ENCODE results near the gene GNAO1. TPM values are rescaled to one million over a fixed set of nuclear protein-coding genes. Genes with fewer than 3 reads are reported as not detected.

GNAO1 gene
- total RNA-seq, 2 experiments from 2014 or later: 2.7 TPM

DNA sequence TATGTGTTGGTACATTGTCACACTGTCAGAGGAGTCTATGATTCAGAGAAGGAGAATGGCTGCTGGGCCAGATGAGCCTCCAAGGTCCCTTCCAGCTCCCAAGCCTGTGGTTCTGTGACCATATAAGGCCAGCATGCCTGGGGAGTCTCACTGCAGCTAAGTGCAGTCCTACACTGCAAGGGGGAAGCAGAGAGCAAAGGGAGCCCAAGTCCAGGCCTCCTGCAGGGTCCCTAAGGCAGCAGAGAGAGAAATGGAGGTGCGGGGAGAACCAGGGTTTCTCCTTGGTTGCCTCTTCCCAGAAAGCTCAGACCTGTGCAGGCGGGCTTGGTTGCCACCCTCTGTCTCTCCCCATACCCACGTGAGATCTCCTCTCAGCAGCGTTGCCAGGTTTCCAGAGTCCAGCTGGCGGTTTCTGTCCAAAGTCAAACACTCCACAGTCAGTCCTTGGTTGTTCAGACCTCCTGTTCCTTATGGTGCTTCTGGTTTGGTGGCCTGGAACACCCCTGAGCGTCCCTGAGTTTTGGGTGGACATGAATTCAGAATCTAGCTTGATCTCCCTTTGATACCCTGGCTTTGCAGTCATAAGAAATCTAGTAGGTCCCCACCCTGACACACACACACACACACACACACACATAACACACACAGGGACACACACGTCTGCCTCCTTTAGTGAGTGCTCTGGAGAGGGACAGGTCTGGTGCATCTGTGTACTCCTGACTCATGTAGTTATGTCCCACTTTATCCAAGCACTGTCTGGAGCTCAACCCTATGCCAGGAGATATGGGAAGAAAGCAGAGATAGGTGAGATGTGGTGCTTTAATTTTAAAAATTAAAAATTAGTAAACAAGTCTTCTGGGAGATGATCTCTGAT lies 78.8 kb downstream of the GNAO1 start:
- CTCF ChIA-PET: interaction anchor here (1.4 kb wide), 1 partner anchor 8 kb away, joined by 3 read pairs; no protein-coding TSS in a partner anchor

GRCh38 chr16:56270828-56271227 lies 79.5 kb downstream of the GNAO1 start:
- H3K27me3 Mint-ChIP-seq (ENCODE audit: low read depth): peaks cover 15% of the 10 kb centered on the region
- no peaks in the 10 kb centered on the region for H3K9me3 Mint-ChIP-seq (ENCODE audit: insufficient read depth)
- H3K4me1 Mint-ChIP-seq (ENCODE audit: low read depth): no peaks in the 10 kb centered on the region
- no peaks in the 10 kb centered on the region for H3K36me3 Mint-ChIP-seq (ENCODE audit: low read depth)
- ATAC-seq (no peak), DNase-seq (no peak)
- H3K27ac Mint-ChIP-seq: no peak overlapping the region
- ChIA-PET POLR2A (no interaction called here), CTCF (interaction anchor here (1.1 kb wide), 1 partner anchor 12 kb away, joined by 3 read pairs; no protein-coding TSS in a partner anchor)
- H3K4me3 Mint-ChIP-seq: no peak overlapping the region

More for the DNA sequence above, 78.8 kb downstream of the GNAO1 start:
- POLR2A ChIA-PET: no interaction called here
- ATAC-seq (no peak), DNase-seq (no peak)
- H3K27me3 Mint-ChIP-seq (ENCODE audit: low read depth): peaks cover 12% of the 10 kb centered on the region
- H3K36me3 Mint-ChIP-seq (ENCODE audit: low read depth): no peaks in the 10 kb centered on the region
- no peak overlapping the region for H3K4me3 Mint-ChIP-seq
- no peak overlapping the region for H3K27ac Mint-ChIP-seq
- H3K9me3 Mint-ChIP-seq (ENCODE audit: insufficient read depth): no peaks in the 10 kb centered on the region
- H3K4me1 Mint-ChIP-seq (ENCODE audit: low read depth): no peaks in the 10 kb centered on the region

GRCh38 chr16:56272583-56272894 lies 81.2 kb downstream of the GNAO1 start:
- Mint-ChIP-seq H3K27me3 (ENCODE audit: low read depth) (peaks cover 15% of the 10 kb centered on the region), H3K36me3 (ENCODE audit: low read depth) (no peaks in the 10 kb centered on the region), H3K4me1 (ENCODE audit: low read depth) (no peaks in the 10 kb centered on the region), H3K27ac (no peak overlapping the region), H3K4me3 (no peak overlapping the region), H3K9me3 (ENCODE audit: insufficient read depth) (no peaks in the 10 kb centered on the region)
- POLR2A ChIA-PET: no interaction called here
- ATAC-seq (no peak), DNase-seq (no peak)
- CTCF ChIA-PET: no interaction called here

DNA sequence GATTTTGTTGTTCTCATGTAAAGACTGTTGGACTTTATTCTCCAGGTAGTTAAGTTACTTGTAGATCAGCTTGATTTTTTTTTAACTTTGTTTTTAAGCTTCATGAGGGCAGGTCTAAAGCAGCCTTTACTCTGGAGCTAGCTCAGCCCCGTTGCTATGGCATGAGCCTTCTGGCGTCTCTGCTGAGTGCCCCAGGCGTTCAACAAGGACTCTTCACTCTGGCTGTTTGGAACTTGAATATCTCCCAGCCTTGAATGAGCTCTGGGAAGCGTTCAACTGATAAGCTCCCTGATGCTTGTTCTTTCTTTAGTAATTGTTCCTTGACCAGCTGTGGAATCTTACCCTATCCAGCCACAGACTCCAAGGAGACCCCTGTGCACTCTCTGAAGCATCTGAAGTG lies 82.3 kb downstream of the GNAO1 start:
- Mint-ChIP-seq H3K9me3 (ENCODE audit: insufficient read depth) (no peaks in the 10 kb centered on the region), H3K27me3 (ENCODE audit: low read depth) (peaks cover 15% of the 10 kb centered on the region), H3K27ac (no peak overlapping the region), H3K4me3 (no peak overlapping the region), H3K4me1 (ENCODE audit: low read depth) (peaks cover 5% of the 10 kb centered on the region), H3K36me3 (ENCODE audit: low read depth) (no peaks in the 10 kb centered on the region)
- DNase-seq: no peak
- no peak for ATAC-seq
- CTCF ChIA-PET: no interaction called here
- POLR2A ChIA-PET: no interaction called here

- ATAC-seq: no peak
- DNase-seq: no peak
- ChIA-PET POLR2A (no interaction called here), CTCF (no interaction called here)
- Mint-ChIP-seq H3K4me3 (no peak overlapping the region), H3K4me1 (ENCODE audit: low read depth) (peaks cover 13% of the 10 kb centered on the region), H3K27me3 (ENCODE audit: low read depth) (peaks cover 15% of the 10 kb centered on the region), H3K36me3 (ENCODE audit: low read depth) (no peaks in the 10 kb centered on the region), H3K9me3 (ENCODE audit: insufficient read depth) (no peaks in the 10 kb centered on the region), H3K27ac (no peak overlapping the region)
Measured at GRCh38 chr16:56274369-56274768, 83.1 kb downstream of the GNAO1 start.

DNA sequence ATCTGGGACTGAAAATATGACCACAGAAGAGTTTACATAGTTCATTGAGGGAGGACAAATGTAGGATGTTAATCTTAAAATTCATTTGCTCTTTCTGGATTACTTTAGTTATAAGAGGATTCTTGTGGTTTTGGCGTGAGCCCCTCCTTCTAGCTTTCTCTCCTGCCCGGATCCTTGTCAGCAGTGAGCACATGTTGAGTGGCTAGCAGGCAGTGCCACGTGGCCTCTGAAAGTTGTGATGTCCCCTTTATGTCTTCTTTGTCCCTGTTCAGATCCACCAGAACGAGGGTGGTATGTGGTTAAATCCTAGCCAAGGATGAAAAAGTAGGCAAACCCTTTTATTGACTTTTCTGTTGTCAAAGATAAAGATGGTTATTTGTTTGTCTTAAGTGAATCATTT lies 83.8 kb downstream of the GNAO1 start:
- Mint-ChIP-seq H3K4me3 (no peak overlapping the region), H3K4me1 (ENCODE audit: low read depth) (peaks cover 20% of the 10 kb centered on the region), H3K27ac (no peak overlapping the region), H3K27me3 (ENCODE audit: low read depth) (peaks cover 15% of the 10 kb centered on the region), H3K9me3 (ENCODE audit: insufficient read depth) (no peaks in the 10 kb centered on the region), H3K36me3 (ENCODE audit: low read depth) (no peaks in the 10 kb centered on the region)
- ChIA-PET CTCF (interaction anchor here (1.0 kb wide), 1 partner anchor 12 kb away, joined by 3 read pairs; no protein-coding TSS in a partner anchor), POLR2A (no interaction called here)
- DNase-seq (no peak), ATAC-seq (no peak)

DNA sequence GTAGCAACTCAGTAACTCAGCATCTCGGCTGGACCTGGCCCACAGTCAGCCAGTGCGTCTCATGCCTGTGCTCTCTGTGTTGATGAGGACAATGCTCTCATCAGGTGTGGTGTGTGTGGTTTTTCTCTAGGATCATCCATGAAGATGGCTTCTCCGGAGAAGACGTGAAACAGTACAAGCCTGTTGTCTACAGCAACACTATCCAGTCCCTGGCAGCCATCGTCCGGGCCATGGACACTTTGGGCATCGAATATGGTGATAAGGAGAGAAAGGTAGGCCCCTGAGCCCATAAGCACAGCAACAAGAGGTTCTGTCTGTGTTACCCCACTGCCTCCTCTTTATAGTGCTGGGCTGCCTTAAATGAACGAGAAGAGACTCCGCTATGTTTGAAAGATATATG lies 84.5 kb downstream of the GNAO1 start:
- Mint-ChIP-seq H3K4me3 (no peak overlapping the region), H3K27ac (no peak overlapping the region), H3K27me3 (ENCODE audit: low read depth) (peaks cover 15% of the 10 kb centered on the region), H3K9me3 (ENCODE audit: insufficient read depth) (no peaks in the 10 kb centered on the region), H3K36me3 (ENCODE audit: low read depth) (no peaks in the 10 kb centered on the region), H3K4me1 (ENCODE audit: low read depth) (peaks cover 24% of the 10 kb centered on the region)
- no peak for ATAC-seq
- ChIA-PET POLR2A (no interaction called here), CTCF (interaction anchor here (1.0 kb wide), 1 partner anchor 13 kb away, joined by 3 read pairs; no protein-coding TSS in a partner anchor)
- no peak for DNase-seq

GRCh38 chr16:56277075-56277474 lies 85.8 kb downstream of the GNAO1 start:
- Mint-ChIP-seq H3K27ac (no peak overlapping the region), H3K4me3 (no peak overlapping the region), H3K27me3 (ENCODE audit: low read depth) (peaks cover 15% of the 10 kb centered on the region), H3K9me3 (ENCODE audit: insufficient read depth) (no peaks in the 10 kb centered on the region), H3K4me1 (ENCODE audit: low read depth) (peaks cover 24% of the 10 kb centered on the region), H3K36me3 (ENCODE audit: low read depth) (no peaks in the 10 kb centered on the region)
- no peak for ATAC-seq
- no peak for DNase-seq
- ChIA-PET CTCF (interaction anchor here (1.3 to 5.9 kb wide), 3 partner anchors 7 to 42 kb away, joined by 3 to 29 read pairs (median 5); no protein-coding TSS in a partner anchor), POLR2A (no interaction called here)

DNA sequence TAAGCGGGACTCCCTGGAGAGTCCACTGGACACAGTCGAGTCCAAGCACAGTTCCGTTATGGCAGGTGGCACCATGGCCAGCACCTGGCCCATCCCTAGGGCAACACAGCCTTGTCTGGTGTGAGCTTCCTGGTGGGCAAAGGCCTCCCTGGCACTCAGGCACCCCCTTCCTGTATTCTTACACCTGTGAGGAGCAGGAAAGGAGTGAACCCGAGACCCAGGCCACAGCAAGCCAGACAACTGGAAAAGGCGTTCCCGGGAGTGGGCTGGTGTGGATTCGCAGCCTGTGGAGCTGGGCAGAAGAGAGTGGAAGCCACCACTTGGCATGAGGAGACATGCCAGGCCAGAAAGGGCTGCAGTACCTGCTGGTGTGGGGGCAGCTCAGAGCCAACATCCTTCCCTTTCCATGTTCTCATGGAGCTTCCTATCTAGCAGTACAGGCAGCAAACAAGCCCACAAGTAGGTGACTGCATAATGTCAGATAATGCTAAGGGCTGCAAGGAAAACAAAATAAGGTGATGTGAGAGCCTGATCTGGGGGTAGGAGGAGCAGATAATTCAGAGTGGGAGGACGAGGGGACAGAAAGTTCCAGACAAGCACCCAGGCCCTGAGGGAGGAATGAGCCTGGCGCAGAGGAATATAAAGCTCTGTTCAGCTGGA lies 87.0 kb downstream of the GNAO1 start:
- Mint-ChIP-seq H3K4me1 (ENCODE audit: low read depth) (peaks cover 24% of the 10 kb centered on the region), H3K9me3 (ENCODE audit: insufficient read depth) (no peaks in the 10 kb centered on the region), H3K36me3 (ENCODE audit: low read depth) (no peaks in the 10 kb centered on the region), H3K4me3 (no peak overlapping the region), H3K27me3 (ENCODE audit: low read depth) (peaks cover 15% of the 10 kb centered on the region), H3K27ac (peak overlapping the region; percentile 90)
- CTCF ChIA-PET: interaction anchor here (0.7 to 5.9 kb wide), 5 partner anchors 9 to 78 kb away, joined by 3 to 29 read pairs (median 3); no protein-coding TSS in a partner anchor
- POLR2A ChIA-PET: interaction anchor here (0.6 kb wide), 1 partner anchor 424 kb away, joined by 3 read pairs; no protein-coding TSS in a partner anchor
- ATAC-seq: no peak
- DNase-seq: no peak

GRCh38 chr16:56279132-56279531 lies 87.8 kb downstream of the GNAO1 start:
- peak; percentile 80 for DNase-seq
- peak; percentile 97 for ATAC-seq
- Mint-ChIP-seq H3K4me3 (peak overlapping the region; percentile 30), H3K4me1 (ENCODE audit: low read depth) (peaks cover 24% of the 10 kb centered on the region), H3K36me3 (ENCODE audit: low read depth) (no peaks in the 10 kb centered on the region), H3K27me3 (ENCODE audit: low read depth) (peaks cover 11% of the 10 kb centered on the region), H3K9me3 (ENCODE audit: insufficient read depth) (no peaks in the 10 kb centered on the region), H3K27ac (peak overlapping the region; percentile 90)
- POLR2A ChIA-PET: no interaction called here
- CTCF ChIA-PET: interaction anchor here (1.0 to 5.9 kb wide), 3 partner anchors 16 to 79 kb away, joined by 3 to 29 read pairs (median 15); no protein-coding TSS in a partner anchor

- ChIA-PET POLR2A (no interaction called here), CTCF (interaction anchor here (0.6 to 5.9 kb wide), 4 partner anchors 14 to 89 kb away, joined by 3 to 29 read pairs (median 11); partner anchors contain the start of gene GNAO1)
- no peaks in the 10 kb centered on the region for H3K36me3 Mint-ChIP-seq (ENCODE audit: low read depth)
Measured at GRCh38 chr16:56279914-56280313, 88.6 kb downstream of the GNAO1 start.

DNA sequence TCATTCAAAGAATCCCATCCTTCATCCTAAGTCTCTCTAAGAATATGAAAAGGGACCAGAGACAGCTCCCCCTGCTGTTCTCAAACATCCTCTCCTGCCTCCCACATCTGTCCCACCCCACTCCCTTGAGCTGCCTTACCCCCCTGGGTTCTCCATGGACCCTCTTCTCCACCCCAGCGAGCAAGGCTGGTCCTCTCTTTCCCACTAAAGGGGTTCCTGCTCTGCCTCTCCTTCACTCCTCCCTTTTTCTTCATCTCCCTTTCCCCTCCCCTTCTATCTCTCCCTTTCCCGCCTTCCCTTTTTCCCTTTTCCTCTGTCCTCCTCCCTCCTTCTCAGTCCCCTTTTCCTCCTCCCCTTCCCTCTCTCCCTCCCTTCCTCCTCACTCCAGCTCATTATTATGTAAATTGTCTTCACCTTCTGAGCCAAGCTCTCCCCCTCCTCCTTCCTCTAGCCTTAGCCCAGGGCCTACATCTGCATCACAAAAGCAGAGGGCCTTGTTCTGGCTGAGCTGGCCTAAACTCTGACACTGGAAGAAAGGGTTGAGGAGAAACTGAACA lies 90.0 kb downstream of the GNAO1 start:
- Mint-ChIP-seq H3K4me1 (ENCODE audit: low read depth) (peaks cover 24% of the 10 kb centered on the region), H3K27ac (no peak overlapping the region), H3K27me3 (ENCODE audit: low read depth) (no peaks in the 10 kb centered on the region), H3K4me3 (no peak overlapping the region), H3K36me3 (ENCODE audit: low read depth) (no peaks in the 10 kb centered on the region), H3K9me3 (ENCODE audit: insufficient read depth) (no peaks in the 10 kb centered on the region)
- ChIA-PET CTCF (interaction anchor here (1.3 to 5.9 kb wide), 6 partner anchors 13 to 337 kb away, joined by 3 to 29 read pairs (median 6); no protein-coding TSS in a partner anchor), POLR2A (no interaction called here)
- no peak for ATAC-seq
- DNase-seq: peak; percentile 26

More at GRCh38 chr16:56279914-56280313, 88.6 kb downstream of the GNAO1 start:
- Mint-ChIP-seq H3K4me1 (ENCODE audit: low read depth) (peaks cover 24% of the 10 kb centered on the region), H3K4me3 (no peak overlapping the region), H3K27ac (peak overlapping the region; percentile 90), H3K27me3 (ENCODE audit: low read depth) (peaks cover 4% of the 10 kb centered on the region), H3K9me3 (ENCODE audit: insufficient read depth) (no peaks in the 10 kb centered on the region)
- DNase-seq: no peak
- no peak for ATAC-seq
